Activated CD4-positive, CD25-positive, alpha-beta regulatory T cell treated with anti-CD3 and anti-CD28 coated beads, Interleukin-2, amount 50 U/mL, for 72 hours (primary cell): ENCODE results near the gene SHROOM3.
"Not testable (repeated sequence)": the region's sequence is repeated elsewhere in the genome, so short reads cannot be mapped to it uniquely, and the experiment has no call there.

Experiments
- DNase-seq: peaks from one replicate; pipeline ENCODE4 v3.0.0; 2021

SHROOM3 gene

GRCh38 chr4:76703123-76703490, 268.1 kb downstream of the SHROOM3 start:
- DNase-seq, result no peak

- no peak for DNase-seq
Observed at GRCh38 chr4:76703676-76704075, 268.6 kb downstream of the SHROOM3 start.

- no peak for DNase-seq
Observed at GRCh38 chr4:76704133-76704881, 269.3 kb downstream of the SHROOM3 start.

GRCh38 chr4:76705472-76705871, 270.4 kb downstream of the SHROOM3 start:
- no peak for DNase-seq

GRCh38 chr4:76706581-76706980, 271.6 kb downstream of the SHROOM3 start:
- no peak for DNase-seq

- DNase-seq, result no peak
Observed at GRCh38 chr4:76708971-76709771, 274.1 kb downstream of the SHROOM3 start.

- DNase-seq, result no peak
Observed at GRCh38 chr4:76709772-76710090, 274.7 kb downstream of the SHROOM3 start.

- DNase-seq, result no peak
Observed at GRCh38 chr4:76712564-76712963, 277.5 kb downstream of the SHROOM3 start.

GRCh38 chr4:76714226-76714625, 279.2 kb downstream of the SHROOM3 start:
- DNase-seq, result no peak

- no peak for DNase-seq
Observed at GRCh38 chr4:76716020-76716419, 281.0 kb downstream of the SHROOM3 start.

- DNase-seq, result no peak
Observed at GRCh38 chr4:76716658-76717057, 281.6 kb downstream of the SHROOM3 start.

- DNase-seq, result no peak
Observed at GRCh38 chr4:76717431-76717830, 282.4 kb downstream of the SHROOM3 start.

- no peak for DNase-seq
Observed at GRCh38 chr4:76718021-76718420, 283.0 kb downstream of the SHROOM3 start.

- DNase-seq, result no peak
Observed at GRCh38 chr4:76718831-76719230, 283.8 kb downstream of the SHROOM3 start.

- DNase-seq, result no peak
Observed at GRCh38 chr4:76720121-76720520, 285.1 kb downstream of the SHROOM3 start.

GRCh38 chr4:76722146-76722545, 287.1 kb downstream of the SHROOM3 start:
- DNase-seq, result not testable (repeated sequence)

GRCh38 chr4:76722838-76723237, 287.8 kb downstream of the SHROOM3 start:
- DNase-seq, result no peak

GRCh38 chr4:76723373-76723772, 288.3 kb downstream of the SHROOM3 start:
- no peak for DNase-seq

- DNase-seq, result no peak
Observed at GRCh38 chr4:76723924-76724323, 288.9 kb downstream of the SHROOM3 start.

- no peak for DNase-seq
Observed at GRCh38 chr4:76725039-76725438, 290.0 kb downstream of the SHROOM3 start.

- DNase-seq, result no peak
Observed at GRCh38 chr4:76726176-76726575, 291.1 kb downstream of the SHROOM3 start.

GRCh38 chr4:76726631-76727030, 291.6 kb downstream of the SHROOM3 start:
- DNase-seq, result no peak

- not testable (repeated sequence) for DNase-seq
Observed at GRCh38 chr4:76727934-76728333, 292.9 kb downstream of the SHROOM3 start.

- no peak for DNase-seq
Observed at GRCh38 chr4:76729460-76729859, 294.4 kb downstream of the SHROOM3 start.

- no peak for DNase-seq
Observed at GRCh38 chr4:76729980-76730379, 295.0 kb downstream of the SHROOM3 start.
